SK-N-MC (cell line): ENCODE measurements around the gene MACIR.

ENCODE experiments used
- EZH2 ChIP-seq: fragments of 200-600 bp; sonication (generic); IDR thresholded peaks from one replicate; pipeline ENCODE4 v1.6.1; 2017; ENCODE audit warnings: antibody characterized with exemption
- POLR2AphosphoS5 ChIP-seq: IDR thresholded peaks from 2 replicates; pipeline ENCODE4 v1.6.1; 2012; ENCODE audit warnings: mild to moderate bottlenecking, low read depth, low read length, borderline replicate concordance

- TF ChIP-seq POLR2AphosphoS5 (no peak), EZH2 (no peak)
Observed at GRCh38 chr5:103283869-103284268, 25.3 kb downstream of the MACIR start.
